ENCODE results near the gene BCAS3.

The BCAS3 gene

GRCh38 chr17:61280338-61280737 lies 602.7 kb downstream of the BCAS3 start:
- no peak for DNase-seq

DNA sequence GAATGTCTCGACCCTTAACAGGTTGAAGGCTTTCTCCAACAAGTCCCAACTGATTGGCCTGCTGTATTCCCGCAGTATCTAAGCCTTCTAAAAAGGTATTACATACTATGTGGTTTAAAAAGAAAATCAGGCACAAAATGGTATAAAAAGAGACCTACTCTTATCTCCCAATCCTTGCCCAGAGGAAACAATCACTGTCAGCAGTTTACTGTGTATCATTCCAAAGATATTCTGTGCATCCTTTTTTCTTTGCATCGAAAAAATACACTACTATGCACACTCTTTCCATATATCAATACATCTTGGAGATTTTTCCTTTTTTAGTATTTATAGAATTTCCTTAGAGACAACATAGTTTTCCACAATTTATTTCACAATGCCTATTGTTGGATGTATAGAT lies 603.2 kb downstream of the BCAS3 start:
- DNase-seq: no peak

- DNase-seq: no peak
Observed at GRCh38 chr17:61282377-61282776, 604.7 kb downstream of the BCAS3 start.

DNA sequence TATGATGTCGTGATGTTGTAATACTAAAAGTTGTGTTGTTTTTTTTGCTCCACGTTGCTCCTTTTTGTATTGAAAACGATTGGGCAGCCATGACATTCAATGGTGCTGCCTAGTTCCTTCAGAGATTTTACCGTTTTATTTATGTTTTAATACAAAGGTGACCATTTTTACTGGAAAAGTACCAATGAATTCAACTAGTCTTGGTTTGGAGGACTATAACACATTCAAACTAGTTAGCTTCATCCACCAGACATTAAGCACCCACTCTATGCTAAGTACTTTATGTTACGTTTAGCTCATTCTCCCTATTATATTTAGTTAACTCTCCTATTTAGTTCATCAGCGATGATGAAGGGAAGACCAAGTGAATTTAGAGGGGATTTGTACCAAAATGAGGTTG lies 605.4 kb downstream of the BCAS3 start:
- no peak for DNase-seq

- peak; percentile 96 for DNase-seq
Observed at GRCh38 chr17:61284174-61284573, 606.5 kb downstream of the BCAS3 start.

DNA sequence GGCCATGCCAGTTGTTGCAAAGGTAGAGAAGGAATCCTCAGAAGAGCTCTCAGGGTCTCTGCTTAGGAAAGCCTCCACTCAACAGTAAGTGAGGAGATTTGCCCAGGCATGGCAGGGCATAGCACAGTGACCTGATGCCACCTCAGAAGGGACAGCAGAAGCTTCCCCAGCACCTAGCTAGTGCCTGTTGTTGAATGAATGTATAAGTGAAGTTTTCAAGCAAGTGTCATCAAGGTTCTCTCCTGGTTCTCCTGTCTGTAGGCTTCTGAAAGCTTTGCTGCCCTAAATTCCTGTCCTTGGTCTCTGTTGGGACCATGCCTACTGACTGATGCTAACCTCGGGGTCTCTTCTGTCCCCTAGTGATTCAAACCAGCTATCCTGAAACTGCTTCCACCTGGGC lies 607.1 kb downstream of the BCAS3 start:
- peak; percentile 62 for DNase-seq

- DNase-seq: no peak
Observed at GRCh38 chr17:61285526-61286320, 608.1 kb downstream of the BCAS3 start.

DNA sequence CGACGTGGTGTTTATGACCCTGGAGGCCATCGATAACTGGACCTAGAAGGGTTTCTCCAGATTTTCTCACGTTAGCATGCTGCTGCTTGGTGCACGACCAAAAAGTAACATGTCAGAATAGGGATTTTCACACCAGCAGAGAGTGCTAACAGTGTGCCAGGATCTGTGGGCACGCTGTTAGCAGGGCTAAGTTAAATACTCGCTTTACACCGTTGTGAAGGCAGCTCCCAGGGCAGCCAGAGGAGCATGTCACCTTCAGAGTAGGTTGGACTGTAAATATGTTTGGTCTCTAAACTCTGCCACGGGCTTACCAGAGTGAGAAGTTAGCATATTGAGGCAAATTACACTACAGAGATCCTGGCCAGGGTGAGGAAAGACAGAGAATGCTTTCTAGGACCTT lies 608.8 kb downstream of the BCAS3 start:
- no peak for DNase-seq

DNA sequence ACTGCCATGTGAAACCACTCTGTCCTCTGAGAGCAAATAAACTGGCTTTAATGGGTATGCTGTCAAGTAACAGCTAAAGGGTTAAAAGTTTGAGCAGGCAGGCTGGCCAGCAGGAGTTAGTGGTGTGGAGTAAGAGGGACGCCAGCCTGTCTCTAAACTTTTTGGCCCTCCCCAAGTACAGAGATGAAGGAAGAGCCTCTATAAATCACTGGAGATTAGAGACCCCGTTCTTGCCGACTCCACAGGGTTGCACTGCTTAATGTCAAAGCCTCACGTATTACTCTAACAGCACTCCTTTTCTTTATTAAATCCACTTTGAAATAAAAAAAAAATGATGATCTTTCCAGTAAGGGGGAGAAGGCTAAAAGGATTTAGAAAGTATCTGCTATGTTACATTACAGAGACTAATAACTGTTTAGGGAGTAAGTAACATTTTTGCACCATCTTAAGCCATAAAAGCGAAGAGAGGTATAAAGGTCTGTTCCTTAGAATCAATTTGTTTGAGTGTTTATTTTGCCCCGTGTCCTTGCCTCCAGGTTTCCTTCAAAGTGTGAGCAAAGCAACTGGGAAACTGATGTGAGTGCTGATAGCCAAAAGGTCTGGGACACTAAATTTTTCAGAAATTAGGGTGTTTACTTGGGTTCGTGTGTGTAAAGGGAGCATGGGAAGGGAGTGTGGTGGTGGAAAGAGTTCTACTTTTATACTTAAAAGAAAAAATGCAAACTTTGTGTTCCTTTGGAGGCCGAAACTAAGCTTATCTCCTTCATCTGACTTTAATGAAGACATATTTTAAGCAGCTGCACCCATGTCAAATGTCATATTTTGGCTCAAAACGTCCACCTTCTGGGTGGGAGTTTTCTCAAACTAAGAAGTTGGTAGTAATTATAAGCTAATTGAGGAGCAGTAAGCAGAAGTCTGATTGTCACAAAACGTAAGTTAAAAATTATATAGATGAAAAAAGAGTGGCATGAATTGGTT lies 612.0 kb downstream of the BCAS3 start:
- peak; percentile 80 for DNase-seq

DNA sequence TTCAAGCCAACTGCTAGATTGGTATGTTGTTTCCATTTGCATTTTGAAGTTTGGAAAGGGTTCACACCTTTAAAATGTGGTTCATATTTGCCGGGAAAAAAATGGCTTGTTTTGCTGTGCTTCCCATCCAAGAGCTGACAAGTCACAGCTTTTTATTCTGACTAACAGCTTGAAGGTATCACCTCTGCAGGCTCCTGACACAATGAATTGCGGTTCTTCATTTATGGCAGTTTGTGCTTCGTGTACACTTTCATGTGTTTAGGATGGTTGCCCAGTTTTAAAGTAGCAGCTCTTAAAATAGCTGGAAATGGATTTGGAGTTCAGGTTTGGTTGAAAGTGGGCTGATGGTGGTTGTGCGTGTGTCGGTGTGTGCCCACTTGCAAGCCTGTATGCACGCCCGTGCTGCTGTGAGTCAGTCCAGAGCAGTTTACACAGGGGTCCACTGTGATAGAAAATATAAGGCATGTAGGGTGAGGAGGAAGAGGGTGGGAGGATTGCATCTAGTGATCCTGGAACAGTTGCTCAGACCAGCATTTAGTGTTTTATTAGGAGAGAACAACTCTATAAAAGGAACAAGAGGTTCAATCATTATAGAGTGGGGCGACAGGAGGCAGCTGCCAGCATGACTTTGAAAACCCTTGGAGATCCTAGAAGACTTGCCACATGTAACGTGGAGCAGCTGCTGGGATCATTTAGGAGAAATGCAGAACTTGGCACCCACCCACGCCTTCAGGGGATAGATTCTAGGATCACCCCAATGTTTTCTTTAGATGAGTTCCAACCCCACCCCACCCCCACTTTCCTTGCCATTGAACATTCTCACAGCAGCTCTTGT lies 614.0 kb downstream of the BCAS3 start:
- peak; percentile 33 for DNase-seq

DNA sequence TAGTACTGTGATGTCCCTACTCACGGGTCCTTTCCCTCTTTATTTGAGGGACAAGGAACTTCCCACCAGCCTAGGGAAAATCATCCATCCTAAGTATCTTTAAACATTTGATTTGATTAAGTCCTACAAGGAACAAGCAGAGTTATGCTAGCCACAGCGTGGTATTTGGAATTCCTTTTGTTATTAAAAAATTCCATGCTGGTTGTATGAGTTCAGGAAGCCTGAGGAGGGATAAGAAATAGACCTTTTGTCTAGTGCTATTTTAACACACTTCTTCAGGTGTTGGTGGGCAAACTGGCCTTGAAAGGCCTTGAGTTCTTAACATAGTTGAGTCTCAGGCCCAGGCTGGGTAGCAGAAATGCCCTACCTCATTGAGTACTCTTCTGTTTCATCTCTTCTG lies 616.6 kb downstream of the BCAS3 start:
- no peak for DNase-seq

DNA sequence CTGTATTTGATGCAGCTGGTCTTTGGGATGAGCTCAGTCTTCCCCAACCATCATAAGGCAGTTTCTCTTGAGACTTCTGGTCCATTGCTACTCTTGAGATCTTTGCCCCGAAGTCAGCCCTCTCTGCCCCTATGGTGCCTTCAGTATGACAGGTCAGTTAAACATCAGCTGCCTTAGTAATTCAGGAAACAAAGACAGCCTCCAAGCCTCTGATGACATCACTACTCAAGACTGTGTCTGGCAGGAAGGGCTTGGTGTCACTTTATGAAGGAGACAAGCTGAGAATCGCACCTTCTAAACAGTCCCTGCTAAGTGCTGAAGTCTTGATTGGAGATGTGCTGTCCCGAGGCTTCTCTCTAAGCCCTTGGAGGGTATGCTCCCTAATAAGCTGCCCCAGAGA lies 617.1 kb downstream of the BCAS3 start:
- DNase-seq: peak; percentile 97

DNA sequence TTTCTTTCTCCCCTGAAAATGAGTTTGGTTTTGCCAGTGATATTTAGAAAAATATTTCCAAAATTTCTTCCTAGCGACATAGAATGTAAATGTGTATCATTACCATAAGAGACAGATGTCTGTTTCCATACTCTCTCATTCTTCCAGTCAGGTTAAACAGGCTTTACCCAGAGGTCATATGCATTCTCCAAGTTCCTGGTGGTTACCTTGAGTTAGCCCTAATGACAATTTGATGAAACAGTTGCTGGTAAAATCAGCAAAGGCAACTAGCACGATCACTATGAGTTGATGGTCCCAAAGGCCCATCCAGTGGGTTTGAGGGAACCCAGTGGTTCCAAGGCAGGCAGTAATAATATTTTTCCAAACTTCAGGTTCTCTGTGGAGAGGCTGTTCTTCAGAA lies 618.4 kb downstream of the BCAS3 start:
- peak; percentile 38 for DNase-seq

DNA sequence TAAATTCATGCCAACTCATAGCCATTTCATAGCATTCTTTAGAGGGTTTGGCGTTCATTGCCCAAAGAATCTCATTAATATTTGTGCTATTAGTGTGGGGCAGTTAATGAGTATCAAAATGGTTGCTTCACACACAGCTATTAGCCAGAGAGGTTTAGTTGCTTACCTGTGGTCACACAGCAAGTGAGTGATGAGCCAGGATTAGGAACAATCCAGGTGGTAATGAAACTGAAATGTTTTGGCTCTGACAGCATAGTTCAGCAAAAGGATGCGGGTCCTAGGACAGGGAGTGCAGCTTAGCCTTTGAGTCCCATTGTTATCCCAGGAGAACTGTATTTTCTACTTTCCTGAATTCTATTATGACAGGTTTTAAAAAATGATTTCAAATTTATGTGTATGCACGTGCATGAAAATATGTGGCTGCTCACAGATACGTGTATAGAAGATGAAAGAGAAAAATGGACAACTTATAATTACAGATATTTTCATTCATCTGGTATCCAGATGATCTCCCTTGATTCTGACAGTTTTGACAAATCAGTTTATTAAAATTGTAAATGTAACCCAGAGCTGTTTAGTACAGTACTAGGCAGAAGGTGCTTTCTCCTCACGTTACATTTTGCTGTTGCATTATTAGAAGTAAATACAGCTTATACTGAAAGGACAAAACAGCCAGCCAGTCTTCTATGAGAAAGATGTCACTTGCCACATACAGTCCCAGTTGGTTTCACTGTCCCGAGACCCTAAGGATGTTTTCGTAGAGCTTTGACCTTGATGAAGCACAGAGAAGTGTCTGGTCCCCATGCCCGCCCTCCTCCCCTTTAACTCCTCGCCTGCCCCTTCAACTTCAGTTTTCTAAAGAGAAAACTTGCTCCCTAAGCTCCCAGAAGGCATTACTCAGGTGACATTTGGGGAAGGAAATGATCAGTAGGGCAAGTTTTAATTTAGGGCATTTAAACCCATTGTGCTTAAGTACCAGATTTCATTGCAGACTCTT lies 622.2 kb downstream of the BCAS3 start:
- DNase-seq: peak; percentile 52

DNA sequence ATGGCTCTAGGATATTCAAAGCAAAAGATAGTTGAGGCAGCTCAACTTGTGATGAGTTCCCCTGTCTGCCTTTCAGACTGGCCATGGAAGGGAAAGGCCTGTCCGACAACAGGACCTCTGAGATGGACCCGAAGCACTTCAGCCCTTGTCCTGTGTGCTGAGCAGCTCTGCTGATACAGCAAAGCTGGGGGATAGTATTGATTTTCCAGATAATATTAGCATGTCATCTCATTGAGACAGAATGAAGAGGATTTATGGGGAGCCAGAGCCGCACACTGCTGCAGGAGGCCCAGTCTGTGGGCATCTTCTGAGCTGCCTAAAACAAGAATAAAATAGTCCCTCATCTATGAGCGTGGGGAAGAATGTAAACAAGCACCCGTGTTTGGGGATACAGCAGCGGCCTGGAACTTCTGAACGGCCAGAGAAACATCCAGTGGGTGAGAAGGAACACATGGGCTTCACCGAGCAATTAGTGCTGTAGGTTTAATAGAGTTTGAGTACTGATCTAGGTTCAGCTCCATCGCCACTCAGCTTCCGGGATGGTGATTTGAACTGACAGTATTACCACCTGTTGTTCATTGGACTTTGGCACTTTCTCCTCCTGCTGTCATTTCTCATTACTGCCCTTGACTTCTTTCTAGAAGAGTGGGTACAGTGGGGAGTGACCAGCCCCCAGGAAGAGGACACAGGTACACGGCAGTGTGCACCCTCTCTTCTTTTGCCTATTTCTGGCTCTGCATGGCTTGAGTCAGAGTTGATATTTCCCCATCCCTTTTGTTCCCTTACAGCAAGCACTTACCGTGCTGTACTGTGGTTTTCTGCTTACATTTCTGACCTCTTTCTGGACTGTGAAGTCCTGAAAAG lies 625.5 kb downstream of the BCAS3 start:
- DNase-seq: peak; percentile 39

DNA sequence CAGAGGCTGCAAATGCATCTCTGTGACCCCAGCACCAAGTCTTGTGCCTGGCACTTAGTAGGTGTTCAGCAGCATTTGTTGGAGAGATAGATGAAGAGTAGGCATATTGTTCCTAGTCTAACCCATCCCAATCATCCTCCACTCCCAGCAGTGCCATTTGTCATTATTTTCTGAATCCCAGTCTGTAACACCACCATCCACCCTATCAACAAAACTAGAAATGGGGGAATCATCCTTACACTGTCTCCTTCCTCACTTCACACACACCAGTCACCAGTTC lies 626.1 kb downstream of the BCAS3 start:
- no peak for DNase-seq

- peak; percentile 12 for DNase-seq
Observed at GRCh38 chr17:61305024-61305423, 627.4 kb downstream of the BCAS3 start.

GRCh38 chr17:61306003-61306402 lies 628.4 kb downstream of the BCAS3 start:
- no peak for DNase-seq

- no peak for DNase-seq
Observed at GRCh38 chr17:61307905-61308886, 630.5 kb downstream of the BCAS3 start.
